Measurements from ENCODE around the gene DLX2.

DLX2 gene

GRCh38 chr2:172094294-172095145 lies 8.2 kb downstream of the DLX2 start:
- DNase-seq: peak in 1 of 2 experiments; percentile 36

- DNase-seq: no peak
Measured at GRCh38 chr2:172093416-172094293, 9.0 kb downstream of the DLX2 start.

- no peak for DNase-seq
Measured at GRCh38 chr2:172092716-172093415, 9.8 kb downstream of the DLX2 start.

- no peak for DNase-seq
Measured at GRCh38 chr2:172091761-172092566, 10.7 kb downstream of the DLX2 start.

DNA sequence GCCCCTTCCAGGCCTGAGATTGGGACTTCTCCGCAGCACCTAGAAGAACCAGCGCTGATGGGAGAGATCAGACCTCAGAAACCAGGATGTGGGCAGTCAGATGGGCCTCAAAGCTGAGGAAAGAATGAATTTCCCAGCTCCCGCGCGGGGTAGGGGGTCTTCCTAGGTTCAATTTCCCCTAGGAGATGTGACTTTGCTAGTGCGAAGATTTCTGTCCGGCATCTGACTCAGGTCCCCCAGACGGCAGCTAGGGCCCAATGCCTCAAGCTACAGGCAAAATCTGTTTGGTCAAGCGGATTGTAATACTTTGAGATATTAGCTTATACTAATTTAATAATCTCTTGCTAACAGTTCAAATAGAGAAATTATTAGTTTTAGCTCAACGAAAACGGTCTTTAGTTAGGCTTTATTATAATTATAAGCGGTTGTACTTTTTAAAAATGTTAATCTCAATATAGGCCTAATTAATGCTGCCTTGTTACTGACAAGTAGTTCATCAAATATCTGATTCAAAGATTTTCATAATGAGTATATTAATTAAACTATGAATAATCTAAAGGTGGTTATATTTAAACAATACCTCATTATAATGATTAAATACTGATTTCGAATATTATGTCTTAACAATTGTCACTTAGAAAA lies 11.6 kb downstream of the DLX2 start:
- no peak for DNase-seq

DNA sequence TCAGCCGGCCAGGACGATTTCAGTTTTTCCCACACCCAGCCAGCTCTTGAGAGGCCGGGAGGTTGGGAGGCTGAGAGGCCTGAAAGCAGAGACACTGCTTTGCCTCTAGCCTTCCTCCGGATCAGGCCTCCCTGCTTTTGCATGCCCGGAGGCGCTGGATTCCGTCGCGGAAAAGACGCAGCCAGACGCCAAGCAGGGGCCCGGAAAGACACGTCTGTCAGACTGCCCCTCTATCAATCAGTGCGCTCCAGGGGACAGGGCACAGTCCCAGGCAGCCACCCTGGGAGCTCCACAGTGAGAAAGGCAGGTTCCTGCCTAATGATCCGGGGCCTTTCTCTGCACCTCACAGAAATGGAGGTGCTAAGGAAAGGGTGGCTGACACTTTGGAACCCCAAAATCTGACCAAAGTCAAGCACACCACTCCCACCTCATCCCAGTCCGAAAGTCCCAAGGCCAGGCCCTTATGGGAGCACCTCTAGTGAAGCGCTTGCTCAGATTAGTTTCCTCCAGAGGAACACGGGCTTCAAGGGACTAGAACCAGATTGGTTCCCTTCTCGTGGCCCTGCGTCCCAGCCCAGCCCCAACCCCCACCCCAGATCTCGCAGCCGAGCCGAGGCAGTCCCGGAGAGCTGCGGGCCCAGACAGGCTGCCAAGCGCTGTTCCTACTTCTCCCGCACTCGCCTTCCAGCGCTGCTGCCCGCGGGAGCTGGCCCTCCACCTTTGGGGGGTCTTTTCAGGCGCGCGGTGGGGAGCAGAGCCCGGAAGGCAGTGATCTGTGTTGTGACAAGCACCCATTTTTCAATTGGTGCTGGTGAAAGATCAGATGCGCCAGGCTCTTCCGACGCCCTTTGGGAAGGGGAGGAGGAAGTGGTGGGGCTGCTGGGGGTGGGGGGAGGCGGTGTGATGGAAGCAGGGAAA lies 12.4 kb downstream of the DLX2 start:
- DNase-seq: no peak

GRCh38 chr2:172089633-172090032 lies 13.1 kb downstream of the DLX2 start:
- DNase-seq: no peak

GRCh38 chr2:172089005-172089504 lies 13.6 kb downstream of the DLX2 start:
- DNase-seq: no peak

DNA sequence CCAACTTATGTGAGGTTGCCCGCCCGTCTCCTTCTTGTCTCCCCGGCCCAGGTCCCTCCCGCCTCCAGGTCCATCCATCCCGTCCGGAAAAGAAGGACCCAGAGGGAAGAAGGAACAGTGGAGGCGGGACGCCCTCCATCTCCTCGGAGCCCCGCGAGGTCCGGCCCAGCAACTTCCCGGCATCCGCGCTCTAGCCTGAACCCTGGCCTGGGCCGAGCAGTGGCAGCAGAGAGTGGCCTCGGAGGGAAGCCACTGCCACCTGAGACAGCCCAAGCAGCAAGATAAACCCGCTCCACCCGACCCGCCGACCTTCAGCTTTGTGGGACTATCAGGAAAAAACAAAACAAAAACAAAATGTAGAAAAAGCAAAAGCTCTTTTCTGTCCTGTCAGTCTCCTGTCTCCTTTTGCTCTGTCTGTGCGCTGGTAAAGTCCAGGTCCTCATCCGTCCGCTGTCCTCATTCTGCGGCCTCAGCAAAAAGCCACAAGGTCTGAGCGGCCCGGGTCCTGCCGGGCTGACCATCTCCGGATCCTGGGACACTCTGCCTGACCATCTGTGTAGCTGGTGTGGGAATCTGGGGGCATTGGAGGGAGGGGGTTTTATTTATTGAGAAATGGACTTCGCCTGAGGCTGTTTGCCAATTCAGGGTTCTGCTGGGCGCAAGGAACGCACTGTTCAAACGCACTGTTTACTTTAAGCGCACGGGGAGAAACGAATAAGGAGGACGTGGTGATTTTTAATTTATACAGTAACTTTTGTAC lies 14.3 kb downstream of the DLX2 start:
- DNase-seq: no peak

DNA sequence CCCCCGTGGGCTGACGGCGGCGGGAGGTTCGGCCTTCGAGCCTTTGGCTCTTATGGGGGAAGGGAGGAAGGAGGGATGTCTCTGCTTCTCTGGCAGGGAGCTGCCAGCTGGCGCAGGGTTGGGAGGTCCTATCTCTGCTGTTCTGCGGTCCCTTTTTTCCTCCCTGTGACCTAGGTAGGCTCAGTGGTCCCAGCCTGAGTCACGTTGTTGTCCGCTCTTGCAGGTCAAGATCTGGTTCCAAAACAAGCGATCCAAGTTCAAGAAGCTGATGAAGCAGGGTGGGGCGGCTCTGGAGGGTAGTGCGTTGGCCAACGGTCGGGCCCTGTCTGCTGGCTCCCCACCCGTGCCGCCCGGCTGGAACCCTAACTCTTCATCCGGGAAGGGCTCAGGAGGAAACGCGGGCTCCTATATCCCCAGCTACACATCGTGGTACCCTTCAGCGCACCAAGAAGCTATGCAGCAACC lies 14.9 kb downstream of the DLX2 start:
- no peak for DNase-seq

DNA sequence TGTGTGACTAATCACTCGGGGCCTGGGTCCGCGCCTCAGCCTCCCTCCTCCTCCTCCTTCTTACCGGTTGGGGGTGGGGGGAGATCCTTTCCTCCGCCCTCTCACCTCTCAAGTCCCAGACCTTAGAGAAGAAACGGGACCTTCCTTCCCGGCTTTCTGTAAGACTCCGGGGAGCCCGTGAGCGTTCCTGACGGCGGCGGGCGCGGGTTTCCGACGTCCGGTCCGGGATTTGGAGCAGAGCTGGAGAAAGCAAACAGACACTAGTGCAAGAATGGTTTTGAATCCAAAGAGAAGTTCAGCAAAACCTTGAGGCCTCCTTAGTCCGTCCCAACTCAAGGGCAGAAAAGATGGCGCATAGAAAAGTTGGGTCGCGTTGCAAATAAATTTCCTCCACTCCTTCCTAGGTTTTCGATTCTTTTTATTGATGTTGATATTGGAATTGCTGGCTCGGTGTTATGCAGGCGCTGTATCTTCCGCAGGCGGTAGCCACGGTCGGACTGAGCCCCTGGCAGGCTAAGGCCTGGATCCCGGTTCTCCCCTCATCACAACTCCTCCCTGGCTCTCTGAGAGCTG lies 15.4 kb downstream of the DLX2 start:
- no peak for DNase-seq

- DNase-seq: peak in 1 of 2 experiments; percentile 17
Measured at GRCh38 chr2:172086241-172087206, 16.2 kb downstream of the DLX2 start.

GRCh38 chr2:172085460-172086159 lies 17.1 kb downstream of the DLX2 start, which contains the start of gene DLX1:
DLX1 (plus strand) TSS chr2:172085507; CDS start chr2:172085678, 171 bp downstream.
- DNase-seq: no peak

- DNase-seq: peak; percentile 91 to 97
Measured at GRCh38 chr2:172084645-172085459, 17.8 kb downstream of the DLX2 start.

DNA sequence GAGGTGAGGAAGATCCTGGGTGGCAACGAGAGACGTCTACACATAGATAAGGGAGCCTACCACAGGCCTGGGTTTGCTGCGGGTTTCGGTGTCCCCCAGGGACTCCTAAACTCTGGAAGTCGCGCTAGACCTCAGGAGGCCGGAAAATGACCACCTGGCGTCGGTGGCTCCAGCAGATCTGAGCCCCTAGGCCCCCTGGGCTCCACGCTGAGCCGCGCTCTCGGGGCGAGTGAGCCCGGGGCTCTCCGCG lies 18.4 kb downstream of the DLX2 start:
- no peak for DNase-seq

GRCh38 chr2:172083628-172084394 lies 18.9 kb downstream of the DLX2 start:
- no peak for DNase-seq

All from NCI-H446 (cell line).